Muscle layer of colon (tissue), 2 donors: ENCODE results near the gene IBSP.

ENCODE experiments used
- H3K27ac ChIP-seq: one replicate; pipeline ENCODE4 v1.7.0; 2013; ENCODE audit warnings: low read depth, mild to moderate bottlenecking, low read length, moderate library complexity
- H3K27me3 ChIP-seq, 2 donors: one replicate each; pipeline ENCODE4 v1.7.0; 2013; ENCODE audit warnings: low read length in 2 of 2, mild to moderate bottlenecking in 2 of 2; ENCODE audit not compliant: insufficient read depth in 2 of 2, control insufficient read depth in 1 of 2
- H3K36me3 ChIP-seq: one replicate; pipeline ENCODE4 v1.7.0; 2013; ENCODE audit warnings: mild to moderate bottlenecking, low read length; ENCODE audit not compliant: insufficient read depth
- H3K4me1 ChIP-seq: one replicate; pipeline ENCODE4 v1.7.0; 2013; ENCODE audit warnings: mild to moderate bottlenecking, low read length; ENCODE audit not compliant: insufficient read depth
- H3K4me3 ChIP-seq, 2 donors: one replicate each; pipeline ENCODE4 v1.7.0; 2013; ENCODE audit warnings: low read length in 2 of 2, low read depth in 1 of 2, mild to moderate bottlenecking in 1 of 2, moderate library complexity in 1 of 2
- H3K9ac ChIP-seq: one replicate; pipeline ENCODE4 v1.7.0; 2013; ENCODE audit warnings: low read length
- H3K9me3 ChIP-seq: one replicate; pipeline ENCODE4 v1.7.0; 2013; ENCODE audit warnings: mild to moderate bottlenecking, low read length
- donor health status: abdominal sarcoma.
- donor health status: Adenocarcinoma of cecum.

The IBSP gene

GRCh38 chr4:87855559-87855958 is 56.2 kb downstream of the IBSP start:
- Histone ChIP-seq H3K9me3 (no peaks in the 10 kb centered on the region), H3K27me3 (no peaks in the 10 kb centered on the region), H3K9ac (no peak overlapping the region), H3K36me3 (no peaks in the 10 kb centered on the region), H3K27ac (no peak overlapping the region), H3K4me1 (no peaks in the 10 kb centered on the region), H3K4me3 (no peak overlapping the region)

- no peak overlapping the region for H3K9ac ChIP-seq
- H3K27ac ChIP-seq, result no peak overlapping the region
- no peaks in the 10 kb centered on the region for H3K36me3 ChIP-seq
- no peaks in the 10 kb centered on the region for H3K9me3 ChIP-seq
- H3K4me1 ChIP-seq, result no peaks in the 10 kb centered on the region
- no peaks in the 10 kb centered on the region for H3K27me3 ChIP-seq
- H3K4me3 ChIP-seq, result no peak overlapping the region
Measured at GRCh38 chr4:87856816-87857215, 57.5 kb downstream of the IBSP start.

DNA sequence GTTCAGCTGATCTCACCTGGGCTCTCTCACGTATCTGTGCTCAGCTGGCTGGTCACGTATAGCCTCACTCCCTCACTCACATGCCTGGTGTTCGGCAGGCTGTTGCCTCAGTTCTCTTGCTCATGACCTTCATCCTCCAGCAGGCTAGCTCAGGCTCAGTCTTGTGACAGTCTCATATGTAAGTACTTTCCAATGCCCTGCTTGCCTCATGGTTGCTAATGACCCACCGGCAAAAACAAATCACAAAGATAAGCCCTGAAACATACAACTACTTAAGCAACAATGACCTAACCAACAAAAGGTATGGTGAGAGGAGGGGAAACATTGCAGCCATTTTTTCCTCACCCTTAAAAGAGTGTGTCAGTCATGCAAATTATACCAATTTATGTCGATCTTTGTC is 58.4 kb downstream of the IBSP start:
- H3K27ac ChIP-seq, result no peak overlapping the region
- no peaks in the 10 kb centered on the region for H3K4me1 ChIP-seq
- no peak overlapping the region for H3K9ac ChIP-seq
- H3K27me3 ChIP-seq, result no peaks in the 10 kb centered on the region
- H3K9me3 ChIP-seq, result no peaks in the 10 kb centered on the region
- no peaks in the 10 kb centered on the region for H3K36me3 ChIP-seq
- H3K4me3 ChIP-seq, result no peak overlapping the region
